NCI-H748 (cell line): ENCODE measurements around the gene SLC66A1.
"Not testable (repeated sequence)": the region's sequence is repeated elsewhere in the genome, so short reads cannot be mapped to it uniquely, and the experiment has no call there.

Experiments
- DNase-seq: peaks from one replicate; lab custom pipeline; 2025; ENCODE audit not compliant: unreplicated experiment; lab: John Stamatoyannopoulos, UW

Gene SLC66A1

DNA sequence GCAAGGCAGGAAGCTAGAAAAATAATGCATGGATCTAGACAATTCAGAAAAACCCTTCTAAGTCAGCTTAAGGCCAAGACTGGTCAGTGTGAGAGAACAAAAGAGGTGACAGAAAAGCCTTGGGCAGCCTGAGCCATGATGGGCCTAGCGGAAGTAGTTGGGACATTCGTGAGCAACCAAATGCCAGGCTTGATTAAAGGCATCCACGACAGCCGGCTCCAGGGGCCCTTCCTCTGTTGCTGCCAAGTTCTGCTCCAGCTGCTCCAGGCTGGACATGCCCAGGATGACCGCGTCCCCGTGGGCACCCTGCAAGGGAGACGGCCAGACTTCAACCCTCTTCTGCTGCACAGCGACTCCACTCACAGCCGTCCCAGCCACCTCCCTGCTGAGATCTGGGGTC, 8.0 kb upstream of the SLC66A1 start:
- DNase-seq = not testable (repeated sequence)

DNA sequence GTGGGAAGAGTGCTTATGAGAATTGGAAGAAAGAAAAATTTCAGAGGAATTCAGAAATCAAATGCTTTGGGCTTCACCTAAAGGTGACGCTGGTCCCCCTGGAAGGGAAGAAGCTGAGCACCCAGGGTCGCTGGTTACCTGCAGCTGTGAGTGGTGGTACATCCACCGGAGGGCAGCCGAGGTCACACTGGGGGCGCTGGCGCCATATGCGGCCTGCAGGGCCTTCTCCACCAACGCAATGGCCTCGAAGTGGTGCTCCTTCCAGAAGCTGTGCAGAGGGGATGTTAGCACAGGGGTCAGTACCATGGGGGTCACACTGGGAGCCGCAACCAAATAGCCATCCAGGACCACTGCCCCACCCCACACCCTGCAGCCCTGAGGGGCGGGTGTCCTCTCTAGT, 6.2 kb upstream of the SLC66A1 start:
- DNase-seq = no peak

DNA sequence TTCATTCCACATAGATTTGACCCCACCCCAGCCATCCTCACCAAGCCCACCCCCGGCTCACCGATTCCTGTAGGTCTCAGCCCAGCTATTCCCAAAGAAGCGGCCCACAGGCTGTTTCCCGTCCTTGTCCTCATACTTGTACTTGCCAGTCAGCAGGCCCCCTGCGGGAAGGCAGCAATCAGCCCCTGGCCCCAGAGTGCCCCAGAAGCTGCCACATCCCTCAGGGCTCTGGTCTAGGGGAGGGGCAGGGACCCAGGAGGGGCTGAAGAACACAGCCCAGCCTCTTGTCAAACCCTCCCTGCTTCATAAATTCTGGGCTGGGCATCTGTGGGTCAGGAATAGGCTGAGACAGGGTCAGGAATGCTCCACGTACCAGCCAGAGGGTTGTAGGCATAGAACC, 5.2 kb upstream of the SLC66A1 start:
- DNase-seq = no peak

DNA sequence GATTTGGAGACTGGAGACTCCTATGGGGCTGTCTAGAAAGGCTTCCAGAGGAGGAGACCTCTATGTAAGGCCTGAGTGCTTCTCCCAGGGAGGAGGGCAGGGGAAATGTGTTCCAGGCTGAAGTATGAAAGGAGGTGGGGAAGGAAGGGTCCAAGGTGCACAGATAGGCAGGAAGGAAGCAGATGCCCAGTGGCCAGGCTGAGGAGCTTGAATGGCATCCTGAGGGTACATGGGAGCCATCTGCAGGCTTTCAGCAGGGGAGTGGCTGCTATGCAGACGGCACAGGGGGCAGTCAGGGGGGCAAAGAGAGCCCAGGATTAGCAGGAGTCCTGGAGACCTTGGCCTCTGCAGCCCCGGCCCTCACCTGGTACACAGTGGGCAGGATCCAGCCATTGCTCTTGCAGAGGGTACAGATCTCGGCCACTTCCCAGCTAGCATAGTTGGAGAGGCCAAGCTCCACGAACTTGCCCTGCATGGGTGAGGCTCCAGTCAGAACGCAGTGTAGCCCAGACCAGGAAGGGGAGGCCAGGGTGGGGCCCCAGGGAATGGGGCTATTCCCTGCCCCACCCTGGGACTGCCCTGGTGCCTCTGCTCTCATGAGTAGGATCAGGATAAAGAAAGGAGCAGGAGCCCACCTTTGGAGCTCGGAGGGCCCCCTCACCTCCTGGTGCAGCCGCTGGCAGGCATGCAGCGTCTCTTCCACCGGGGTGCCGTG, 4.2 kb upstream of the SLC66A1 start:
- no peak for DNase-seq

DNA sequence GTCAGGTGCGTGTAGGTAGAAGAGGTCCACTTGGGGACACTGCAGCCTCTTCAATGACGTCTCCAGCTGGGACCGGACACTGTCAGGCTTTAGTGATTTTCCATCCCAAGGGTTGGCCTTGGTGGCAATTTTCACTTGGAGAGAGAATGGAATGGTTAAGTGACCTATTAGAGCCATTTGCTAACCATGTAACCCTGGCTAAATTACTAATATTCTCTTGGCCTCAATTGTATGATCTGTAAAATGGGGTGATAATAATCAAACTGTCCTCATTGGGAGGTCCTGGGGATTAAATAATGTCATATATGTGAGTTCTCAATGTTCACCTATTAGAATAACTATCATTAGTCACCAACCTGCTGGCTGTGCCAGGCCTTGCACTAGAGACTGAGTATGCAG, 3.6 kb upstream of the SLC66A1 start:
- DNase-seq = no peak

DNA sequence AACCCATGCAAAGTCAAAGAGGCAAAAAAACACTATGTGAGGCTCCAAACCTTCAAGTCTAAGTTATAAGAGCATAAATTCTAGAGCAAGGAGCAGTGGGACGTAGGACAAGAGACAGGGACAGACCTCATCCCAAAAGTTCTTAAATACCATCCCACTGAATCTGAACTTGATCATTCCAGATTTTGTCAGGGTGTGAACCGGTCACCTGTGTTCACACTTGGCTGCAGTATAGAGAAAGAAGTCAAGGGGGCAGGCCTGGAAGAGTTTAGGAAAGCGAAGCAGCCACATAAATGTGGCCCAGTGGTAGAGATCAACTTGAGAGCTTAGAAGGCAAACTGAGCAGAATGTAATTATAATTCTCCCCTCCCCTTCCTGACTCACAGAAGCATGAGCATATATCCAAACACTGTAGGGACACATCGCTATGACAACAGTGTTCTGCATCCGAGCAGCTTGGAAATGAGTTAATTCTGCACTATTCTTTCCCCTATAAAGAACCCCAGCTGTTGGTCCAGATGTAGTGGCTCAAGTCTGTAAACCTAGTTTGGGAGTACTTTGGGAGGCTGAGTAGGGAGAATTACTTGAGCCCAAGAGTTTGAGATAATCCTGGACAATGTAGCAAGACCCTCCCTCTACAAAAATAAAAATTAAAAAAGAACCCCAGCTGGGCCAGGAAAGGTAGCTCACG, 2.9 kb upstream of the SLC66A1 start:
- no peak for DNase-seq

DNA sequence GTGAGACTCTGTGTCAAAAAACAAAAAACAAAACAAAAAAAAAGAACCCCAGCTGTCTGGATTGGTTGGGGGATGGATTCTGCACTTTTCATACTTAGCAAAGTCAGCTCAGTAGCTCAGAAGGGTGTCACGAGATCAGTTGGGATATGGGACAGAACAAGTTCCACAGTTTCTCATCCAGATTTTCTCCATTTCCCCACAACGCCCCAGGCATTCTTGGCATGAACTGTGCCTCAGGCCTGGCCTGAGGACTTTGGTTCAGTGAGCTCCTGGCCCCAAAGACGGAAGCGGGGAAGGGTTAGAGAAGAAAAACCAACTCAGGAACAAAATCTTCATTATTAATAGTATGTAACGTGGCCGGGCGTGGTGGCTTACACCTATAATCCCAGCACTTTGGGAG, 2.1 kb upstream of the SLC66A1 start:
- no peak for DNase-seq

DNA sequence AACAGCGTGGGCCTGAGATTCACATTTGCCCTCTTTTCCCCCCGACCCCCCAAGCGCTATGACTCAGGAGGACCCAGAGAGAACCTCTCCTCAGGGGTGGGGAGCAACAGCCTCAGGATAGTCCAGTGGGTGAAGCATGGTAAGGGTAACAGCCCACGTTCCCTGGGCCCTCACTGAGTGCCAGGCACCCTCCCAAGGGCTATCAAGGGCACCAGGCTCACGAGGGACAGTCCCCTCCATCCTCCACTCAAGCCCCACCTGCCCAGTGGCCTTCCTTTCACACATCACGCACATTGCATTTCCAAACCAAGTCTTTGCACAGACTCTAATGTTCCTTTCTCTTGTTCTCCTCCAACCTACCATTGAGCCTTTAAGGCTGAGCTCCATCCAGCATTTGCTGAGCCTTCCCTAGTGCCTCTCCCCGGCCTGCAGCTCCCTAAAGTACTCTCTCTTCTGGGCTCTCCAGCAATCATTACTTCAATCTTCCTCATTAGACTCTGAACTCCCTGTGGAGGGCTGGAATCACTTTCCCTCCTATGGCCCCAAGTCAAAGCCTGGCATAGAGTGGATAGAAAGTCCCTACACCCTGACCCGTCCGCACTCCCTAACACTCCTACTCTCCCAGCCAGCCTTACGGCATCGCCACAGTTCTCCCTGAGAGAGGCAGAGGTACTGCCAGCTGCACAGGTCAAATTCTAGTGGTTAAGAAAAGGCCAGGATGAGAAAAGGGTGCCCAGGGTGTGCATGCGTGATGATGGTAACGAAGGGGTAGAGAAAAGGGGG, 1.2 kb upstream of the SLC66A1 start:
- no peak for DNase-seq

DNA sequence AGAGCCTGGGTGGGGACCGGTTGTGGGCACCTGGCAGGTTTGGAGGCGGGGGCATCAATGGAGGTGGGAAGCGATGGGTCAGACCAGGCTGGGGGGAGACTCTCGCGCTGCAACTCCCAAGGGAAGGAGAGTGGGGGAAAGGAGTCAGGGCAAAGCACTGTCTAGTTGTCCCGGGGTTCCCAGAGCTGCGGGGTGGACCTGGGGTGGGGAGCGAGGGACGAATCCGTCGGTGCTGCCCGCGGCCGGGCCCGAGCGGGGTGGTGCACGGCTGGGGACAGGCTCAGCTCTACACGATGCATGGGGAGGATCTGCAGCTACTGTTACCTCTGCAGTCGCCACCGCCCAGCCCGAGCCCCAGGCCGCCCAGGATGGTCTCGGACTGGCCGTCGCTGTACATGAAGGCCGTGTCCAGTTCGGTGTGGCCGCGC, 609 bp upstream of the SLC66A1 start:
- peak; percentile 68 for DNase-seq

DNA sequence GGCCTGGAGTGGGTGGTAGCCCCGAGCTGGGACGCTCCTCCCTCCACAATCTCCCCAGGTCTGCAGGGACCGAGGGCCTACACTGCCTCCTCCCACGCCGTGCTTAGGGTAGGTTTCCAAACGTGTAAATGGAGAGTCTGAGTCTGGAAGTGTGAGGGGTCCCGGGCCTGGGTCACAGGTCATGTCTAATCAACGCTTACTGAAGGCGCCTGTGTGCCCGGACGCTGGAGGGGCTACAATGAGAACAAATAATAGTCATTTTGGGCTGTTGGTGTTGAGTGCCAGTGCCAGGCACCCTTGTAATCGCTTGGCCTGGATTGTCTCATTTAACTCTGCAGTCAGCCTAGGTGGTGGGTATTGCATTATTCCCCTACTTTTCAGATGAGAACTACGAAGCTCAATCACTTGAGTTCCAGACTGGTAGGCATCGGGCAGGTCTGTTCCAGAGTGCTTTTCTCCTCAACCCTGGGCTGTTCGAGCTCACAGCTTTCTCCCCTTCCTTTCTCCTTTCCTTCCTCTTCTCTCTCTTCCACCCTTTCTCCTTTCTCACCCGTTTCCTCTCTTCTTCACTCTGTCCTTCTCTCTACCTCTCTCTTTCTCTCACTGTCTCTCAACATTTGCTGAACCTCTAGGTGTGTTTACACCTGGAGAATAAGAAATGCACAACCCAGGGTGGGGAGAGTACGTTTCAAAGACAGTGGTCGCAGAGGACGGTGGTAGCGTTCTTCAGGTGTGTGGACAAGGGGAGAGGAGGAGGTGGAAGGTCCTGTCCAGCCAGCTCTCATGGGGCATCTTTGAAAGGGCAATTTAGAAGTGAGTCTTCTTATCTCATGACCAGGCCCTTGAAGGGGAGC, 883 bp downstream of the SLC66A1 start:
- no peak for DNase-seq

DNA sequence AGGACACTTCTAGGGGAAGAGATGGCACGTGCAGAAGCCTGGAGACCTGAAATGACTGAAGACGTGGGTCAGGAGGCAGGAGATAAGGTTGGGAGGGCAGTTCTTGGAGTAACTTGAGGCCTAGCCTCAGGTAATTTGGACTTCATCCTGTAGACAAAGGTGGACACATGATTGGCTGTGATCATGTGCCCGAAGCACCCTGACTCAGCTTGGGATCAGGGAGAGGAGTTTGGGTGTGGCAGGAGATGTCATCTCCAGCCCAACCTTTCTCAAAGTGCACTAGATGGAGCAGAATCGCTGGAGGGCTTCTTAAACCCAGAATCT, 1.5 kb downstream of the SLC66A1 start:
- DNase-seq = no peak

DNA sequence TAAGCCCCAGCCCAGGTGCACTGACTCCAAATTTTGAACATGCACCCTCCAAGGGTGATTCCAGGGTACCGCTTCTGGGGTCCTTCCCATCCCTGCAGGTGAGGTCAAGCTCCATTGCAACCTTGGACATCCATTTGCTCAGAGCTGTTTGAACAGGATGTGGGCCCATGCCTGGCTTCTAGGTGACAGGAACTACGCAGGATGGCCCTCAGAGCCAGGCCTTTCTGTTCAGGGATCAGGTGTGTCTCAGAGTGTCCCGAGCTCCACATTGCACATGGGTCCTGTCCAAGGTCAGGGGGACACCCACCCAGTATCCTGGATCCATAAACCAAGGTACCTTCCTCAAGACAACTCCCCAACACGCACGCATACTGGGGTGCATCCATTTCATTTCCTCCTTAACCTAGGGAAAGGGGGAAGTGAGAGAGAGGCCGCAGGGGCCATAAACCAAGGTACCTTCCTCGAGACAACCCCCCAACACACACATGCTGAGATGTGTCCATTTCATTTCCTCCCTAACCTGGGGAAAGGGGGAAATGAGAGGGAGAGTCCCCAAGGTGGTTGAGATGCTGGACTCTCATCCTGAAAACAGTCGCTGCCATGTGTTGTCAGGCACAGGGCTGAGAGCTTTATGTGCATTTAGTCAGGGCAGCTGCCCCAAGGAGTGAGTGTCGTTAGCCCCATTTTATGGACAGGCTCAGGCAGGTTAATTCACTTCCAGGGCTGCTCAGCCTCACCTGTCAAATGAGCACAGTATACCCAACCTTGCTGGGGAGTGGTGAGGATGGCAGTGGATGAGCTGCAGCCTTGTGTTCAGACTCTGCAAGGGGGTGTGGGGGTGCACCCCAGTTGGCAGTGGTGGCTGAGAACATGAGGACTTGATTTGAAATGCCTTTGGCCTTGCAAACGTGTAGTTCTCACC, 2.1 kb downstream of the SLC66A1 start:
- no peak for DNase-seq

DNA sequence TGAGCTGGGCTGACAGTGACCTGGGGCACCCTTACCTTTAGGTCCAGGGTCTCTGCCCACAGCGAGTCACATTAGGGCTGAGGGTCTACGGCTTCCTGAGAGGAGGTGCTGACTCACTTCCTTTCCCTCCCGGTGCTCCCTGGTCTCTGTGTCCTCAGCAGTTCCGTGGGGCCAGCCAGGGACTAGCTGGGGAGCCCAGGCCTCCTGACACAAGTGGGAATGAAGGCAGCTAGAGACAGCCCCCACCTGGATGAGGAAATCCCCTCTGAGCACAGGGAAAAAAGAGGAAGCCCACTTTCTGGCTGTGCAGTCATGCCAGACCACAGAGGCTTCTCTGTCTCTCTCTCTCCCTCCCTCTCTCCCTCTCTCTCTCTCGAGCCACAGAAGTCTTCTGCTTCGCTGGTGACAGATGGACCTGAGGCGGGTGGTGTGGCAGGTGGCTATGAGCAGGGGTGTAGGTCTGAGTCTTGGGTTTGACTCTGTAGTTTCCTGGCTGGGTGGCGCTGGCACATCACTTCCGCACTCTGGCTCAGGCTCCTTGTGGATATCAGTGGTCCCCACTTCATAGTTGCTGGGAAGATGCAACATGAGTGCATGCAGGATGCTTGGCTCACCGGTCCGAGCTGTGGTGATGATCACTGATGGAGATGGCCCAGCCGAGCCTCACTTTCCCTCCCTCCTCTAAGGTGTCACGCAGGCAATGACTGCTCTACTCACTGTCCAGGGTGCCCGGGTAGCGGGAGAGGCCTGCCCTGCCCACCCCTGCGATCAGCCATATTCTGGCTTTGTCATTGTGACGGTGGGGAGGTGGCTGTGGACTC, 3.5 kb downstream of the SLC66A1 start:
- no peak for DNase-seq

DNA sequence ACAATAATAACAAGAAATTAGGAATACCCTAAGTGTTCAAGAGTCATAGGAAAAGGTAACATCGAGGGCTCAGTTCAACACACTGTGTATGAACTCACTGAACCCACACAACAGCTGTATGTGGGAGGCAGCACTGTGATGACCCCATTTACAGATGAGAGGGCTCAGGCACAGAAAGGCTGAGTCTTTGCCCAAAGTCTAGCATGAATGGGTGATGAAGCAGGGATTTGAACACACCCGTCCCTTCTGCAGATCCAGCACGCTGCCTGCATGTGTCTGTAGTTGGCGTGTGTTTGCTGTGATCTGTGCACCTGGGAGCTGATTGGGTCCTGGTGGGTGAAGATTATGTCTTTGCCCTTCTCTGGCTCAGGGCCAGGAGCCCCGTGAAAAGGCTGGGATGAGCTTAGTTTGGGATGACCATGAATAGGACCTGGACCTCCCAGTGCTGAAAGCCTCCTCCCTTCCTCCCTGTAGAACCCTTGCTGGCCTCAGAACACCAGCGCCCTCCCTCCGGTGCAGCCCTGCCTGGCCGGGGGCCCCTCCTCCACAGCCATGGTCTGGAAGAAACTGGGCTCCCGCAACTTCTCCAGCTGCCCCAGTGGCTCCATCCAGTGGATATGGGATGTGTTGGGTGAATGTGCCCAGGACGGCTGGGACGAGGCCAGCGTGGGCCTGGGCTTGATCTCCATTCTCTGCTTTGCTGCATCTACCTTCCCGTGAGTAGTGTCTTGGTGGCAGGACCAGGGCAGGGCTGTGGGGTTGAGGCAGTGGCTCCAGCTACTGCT, 5.2 kb downstream of the SLC66A1 start:
- no peak for DNase-seq

DNA sequence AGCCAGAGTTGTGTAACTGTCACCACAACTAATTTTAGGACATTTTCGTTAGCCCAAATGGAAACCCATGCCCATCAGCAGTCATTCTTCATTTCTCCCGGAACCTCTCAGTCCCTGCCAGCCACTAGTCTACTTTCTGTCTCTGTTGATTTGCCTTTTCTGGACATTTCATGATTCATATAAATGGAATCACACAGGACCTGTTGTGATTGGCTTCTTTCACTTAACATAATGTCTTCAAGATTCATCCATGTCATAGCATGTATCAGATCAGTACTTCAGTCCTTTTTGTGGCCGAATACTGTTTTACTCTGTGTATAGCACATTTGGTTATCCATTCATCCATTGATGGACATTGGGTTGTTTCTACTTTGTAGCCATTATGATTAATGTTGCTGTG, 7.1 kb downstream of the SLC66A1 start:
- DNase-seq = no peak

DNA sequence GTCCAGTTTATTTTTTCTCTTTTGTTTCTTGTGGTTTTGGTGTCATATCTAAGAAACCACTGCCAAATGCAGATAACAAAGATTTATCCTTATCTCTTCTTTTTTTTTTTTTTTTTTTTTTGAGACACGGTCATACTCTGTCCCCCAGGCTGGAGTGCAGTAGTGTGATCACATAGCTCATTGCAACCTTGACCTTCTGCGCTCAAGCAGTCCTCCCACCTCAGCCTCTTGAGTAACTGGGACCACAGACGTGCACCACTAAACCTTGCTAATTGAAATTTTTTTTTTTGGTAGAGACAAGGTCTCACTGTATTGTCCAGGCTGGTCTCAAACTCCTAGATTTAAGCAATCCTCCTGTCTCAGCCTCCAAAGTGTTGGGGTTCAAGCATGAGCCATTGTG, 8.9 kb downstream of the SLC66A1 start:
- DNase-seq = no peak

DNA sequence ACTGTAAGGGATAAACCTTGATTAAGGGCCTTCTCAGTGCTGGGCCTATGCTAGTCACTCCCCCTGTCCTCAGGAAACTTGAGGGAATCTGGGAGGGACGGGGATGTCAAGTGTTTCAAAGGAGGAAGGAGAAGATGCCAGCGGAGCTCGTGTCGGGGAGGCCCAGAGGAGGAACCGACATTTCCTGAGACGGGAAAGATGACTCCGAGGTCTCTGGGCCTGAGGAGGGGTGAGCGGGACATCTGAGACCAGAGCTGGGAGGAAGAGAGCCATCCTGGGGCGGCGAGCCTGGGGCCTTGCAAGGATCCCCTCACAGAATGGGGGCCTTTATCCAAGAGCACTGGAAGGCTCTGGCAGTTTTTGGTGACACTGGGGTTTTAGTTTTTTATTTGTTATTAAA, 10.4 kb downstream of the SLC66A1 start:
- no peak for DNase-seq

DNA sequence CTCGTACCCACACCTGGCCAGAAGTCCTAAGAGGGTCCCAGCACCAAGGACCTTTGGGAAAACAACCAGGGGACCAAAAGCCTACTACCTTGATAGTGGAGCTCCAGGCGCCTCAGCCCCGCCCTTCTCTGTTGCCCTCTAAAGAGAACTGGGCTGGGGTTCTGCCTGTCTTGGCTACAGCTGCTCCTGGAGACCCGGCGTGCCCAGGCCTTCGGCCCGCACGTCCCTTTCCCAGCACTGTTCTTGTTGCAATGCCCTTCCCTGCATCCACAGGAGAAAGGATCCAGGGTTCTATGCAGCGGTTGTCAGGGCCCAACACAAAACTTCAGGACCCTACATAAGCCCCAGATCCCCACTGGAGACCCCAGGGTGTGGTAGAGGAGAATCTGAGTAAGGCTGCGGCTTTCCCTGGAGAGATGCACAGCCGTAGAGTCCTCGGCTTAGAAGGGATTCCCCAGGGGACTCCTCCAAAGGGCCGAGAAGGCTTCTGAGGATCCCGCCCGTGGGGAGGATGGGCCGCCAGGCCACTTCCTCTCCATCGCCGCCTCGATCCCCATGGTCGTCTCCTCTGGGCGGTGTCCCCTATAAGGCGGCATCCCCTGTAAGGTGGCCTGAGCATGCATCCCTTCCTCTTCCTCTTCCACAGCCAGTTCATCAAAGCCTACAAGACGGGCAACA, 12.0 kb downstream of the SLC66A1 start:
- DNase-seq = no peak
